Measurements from ENCODE around the gene LRBA. TPM values are rescaled to one million over a fixed set of nuclear protein-coding genes. Genes with fewer than 3 reads are reported as not detected.

Gene LRBA
- total RNA-seq, 1 donor from 2014 or later: 103 TPM

GRCh38 chr4:150368667-150369066, 646.4 kb downstream of the LRBA start:
- TF ChIP-seq CTCF (IDR thresholded peaks at IDR 0.05; ENCODE audit: insufficient read depth, low read length, severe bottlenecking): no peak
- Histone ChIP-seq H3K27me3 (ENCODE audit: control insufficient read depth, insufficient read depth, low read length) (no peaks in the 10 kb centered on the region), H3K36me3 (ENCODE audit: control insufficient read depth, insufficient read depth, low read length) (no peaks in the 10 kb centered on the region), H3K4me3 (ENCODE audit: low read depth, low read length) (no peak overlapping the region)
- DNase-seq (ENCODE audit: low read depth) (no peak), FAIRE-seq (no peak)

- DNase-seq (ENCODE audit: low read depth): no peak
- Histone ChIP-seq H3K36me3 (ENCODE audit: control insufficient read depth, insufficient read depth, low read length) (no peaks in the 10 kb centered on the region), H3K4me3 (ENCODE audit: low read depth, low read length) (no peak overlapping the region), H3K27me3 (ENCODE audit: control insufficient read depth, insufficient read depth, low read length) (no peaks in the 10 kb centered on the region)
- no peak for FAIRE-seq
- no peak for TF ChIP-seq CTCF (IDR thresholded peaks at IDR 0.05; ENCODE audit: insufficient read depth, low read length, severe bottlenecking)
Observed at GRCh38 chr4:150367326-150367725, 647.8 kb downstream of the LRBA start.

- H3K27me3 ChIP-seq (ENCODE audit: control insufficient read depth, insufficient read depth, low read length): no peaks in the 10 kb centered on the region
- no peak for TF ChIP-seq CTCF (IDR thresholded peaks at IDR 0.05; ENCODE audit: insufficient read depth, low read length, severe bottlenecking)
- H3K36me3 ChIP-seq (ENCODE audit: control insufficient read depth, insufficient read depth, low read length): no peaks in the 10 kb centered on the region
- H3K4me3 ChIP-seq (ENCODE audit: low read depth, low read length): no peak overlapping the region
- FAIRE-seq: no peak
- no peak for DNase-seq (ENCODE audit: low read depth)
Observed at GRCh38 chr4:150366487-150366999, 648.5 kb downstream of the LRBA start.

GRCh38 chr4:150363721-150364688, 651.1 kb downstream of the LRBA start:
- Histone ChIP-seq H3K27me3 (ENCODE audit: control insufficient read depth, insufficient read depth, low read length) (no peaks in the 10 kb centered on the region), H3K4me3 (ENCODE audit: low read depth, low read length) (no peak overlapping the region), H3K36me3 (ENCODE audit: control insufficient read depth, insufficient read depth, low read length) (no peaks in the 10 kb centered on the region)
- no peak for DNase-seq (ENCODE audit: low read depth)
- no peak for TF ChIP-seq CTCF (IDR thresholded peaks at IDR 0.05; ENCODE audit: insufficient read depth, low read length, severe bottlenecking)
- FAIRE-seq: no peak

- no peak for TF ChIP-seq CTCF (IDR thresholded peaks at IDR 0.05; ENCODE audit: insufficient read depth, low read length, severe bottlenecking)
- H3K4me3 ChIP-seq (ENCODE audit: low read depth, low read length): no peak overlapping the region
- no peak for DNase-seq (ENCODE audit: low read depth)
- FAIRE-seq: no peak
- H3K36me3 ChIP-seq (ENCODE audit: control insufficient read depth, insufficient read depth, low read length): no peaks in the 10 kb centered on the region
- no peaks in the 10 kb centered on the region for H3K27me3 ChIP-seq (ENCODE audit: control insufficient read depth, insufficient read depth, low read length)
Observed at GRCh38 chr4:150358691-150359090, 656.4 kb downstream of the LRBA start.

Measured in bronchial epithelial cell (primary cell).